GM12874 (cell line): ENCODE data around the gene VCX2.

ENCODE experiments used
- TF ChIP-seq, protein P1 (sequence below): IDR thresholded peaks from 2 replicates; pipeline ENCODE4 v1.5.1; 2011; ENCODE audit warnings: low read depth, mild to moderate bottlenecking, control low read depth, low read length, moderate library complexity; ENCODE audit not compliant: insufficient read depth

Gene VCX2

GRCh38 chrX:8191022-8191421 lies 20.0 kb upstream of the VCX2 start:
- TF ChIP-seq, protein P1, sequence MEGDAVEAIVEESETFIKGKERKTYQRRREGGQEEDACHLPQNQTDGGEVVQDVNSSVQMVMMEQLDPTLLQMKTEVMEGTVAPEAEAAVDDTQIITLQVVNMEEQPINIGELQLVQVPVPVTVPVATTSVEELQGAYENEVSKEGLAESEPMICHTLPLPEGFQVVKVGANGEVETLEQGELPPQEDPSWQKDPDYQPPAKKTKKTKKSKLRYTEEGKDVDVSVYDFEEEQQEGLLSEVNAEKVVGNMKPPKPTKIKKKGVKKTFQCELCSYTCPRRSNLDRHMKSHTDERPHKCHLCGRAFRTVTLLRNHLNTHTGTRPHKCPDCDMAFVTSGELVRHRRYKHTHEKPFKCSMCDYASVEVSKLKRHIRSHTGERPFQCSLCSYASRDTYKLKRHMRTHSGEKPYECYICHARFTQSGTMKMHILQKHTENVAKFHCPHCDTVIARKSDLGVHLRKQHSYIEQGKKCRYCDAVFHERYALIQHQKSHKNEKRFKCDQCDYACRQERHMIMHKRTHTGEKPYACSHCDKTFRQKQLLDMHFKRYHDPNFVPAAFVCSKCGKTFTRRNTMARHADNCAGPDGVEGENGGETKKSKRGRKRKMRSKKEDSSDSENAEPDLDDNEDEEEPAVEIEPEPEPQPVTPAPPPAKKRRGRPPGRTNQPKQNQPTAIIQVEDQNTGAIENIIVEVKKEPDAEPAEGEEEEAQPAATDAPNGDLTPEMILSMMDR = no peak

GRCh38 chrX:8190341-8190830 lies 19.3 kb upstream of the VCX2 start:
- TF ChIP-seq, protein P1 = no peak

- TF ChIP-seq, protein P1 = no peak
Observed at GRCh38 chrX:8189096-8189830, 18.2 kb upstream of the VCX2 start.

GRCh38 chrX:8183346-8183745 lies 12.3 kb upstream of the VCX2 start:
- TF ChIP-seq, protein P1 = no peak

GRCh38 chrX:8179656-8180055 lies 8.6 kb upstream of the VCX2 start:
- TF ChIP-seq, protein P1 = no peak

GRCh38 chrX:8147226-8147625 lies 23.8 kb downstream of the VCX2 start:
- TF ChIP-seq, protein P1 = no peak

DNA sequence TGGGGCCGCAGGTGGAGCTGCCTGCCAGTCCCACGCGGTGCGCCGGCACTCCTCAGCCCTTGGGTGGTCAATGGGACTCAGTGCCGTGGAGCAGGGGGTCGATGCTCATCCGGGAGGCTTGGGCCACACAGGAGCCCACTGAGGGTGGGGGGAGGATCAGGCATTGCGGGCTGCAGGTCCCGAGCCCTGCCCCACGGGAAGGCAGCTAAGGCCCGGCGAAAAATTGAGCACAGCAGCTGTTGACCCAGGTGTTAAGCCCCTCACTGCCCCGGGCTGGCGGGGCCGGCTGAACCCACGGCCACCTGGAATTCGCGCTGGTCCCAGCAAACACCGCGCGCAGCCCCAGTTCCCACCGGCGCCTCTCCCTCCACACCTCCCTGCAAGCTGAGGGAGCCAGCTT lies 26.1 kb downstream of the VCX2 start:
- TF ChIP-seq, protein P1 = no peak
